Left ventricle myocardium inferior (tissue), 1 donor: ENCODE results near the gene NUP62CL. TPM values are rescaled to one million over a fixed set of nuclear protein-coding genes. Genes with fewer than 3 reads are reported as not detected.
"Not testable (repeated sequence)": the region's sequence is repeated elsewhere in the genome, so short reads cannot be mapped to it uniquely, and the experiment has no call there.

Experiments
- DNase-seq: peaks from one replicate; pipeline ENCODE4 v3.0.0-alpha.2; 2020
- H3K27ac ChIP-seq: fragments of 200-600 bp; replicated peaks from 2 replicates; pipeline ENCODE4 v1.8.0; 2021
- H3K27me3 ChIP-seq: fragments of 200-600 bp; 2 replicates; pipeline ENCODE4 v1.8.0; 2021; ENCODE audit warnings: low read depth
- H3K36me3 ChIP-seq: fragments of 200-600 bp; 2 replicates; pipeline ENCODE4 v1.8.0; 2021
- H3K4me1 ChIP-seq: fragments of 200-600 bp; 2 replicates; pipeline ENCODE4 v1.8.0; 2021
- H3K4me3 ChIP-seq: fragments of 200-600 bp; 2 replicates; pipeline ENCODE4 v1.8.0; 2021; ENCODE audit warnings: mild to moderate bottlenecking, moderate library complexity
- H3K9me3 ChIP-seq: fragments of 200-600 bp; replicated peaks from 2 replicates; pipeline ENCODE4 v1.8.0; 2021
- intact Hi-C: fragments of 100-400 bp; cut with micrococcal nuclease; formaldehyde crosslinking; loops from one replicate; pipeline ENCODE4 v1.11.0; 2022
- total RNA-seq: library from RNA; stranded (reverse); fragmentation: NEBNext Ultra II Directional; extraction: Animal tissue kit (Norgen Biotek cat#: 25700); gene quantifications from one replicate; pipeline ENCODE4 v1.2.1, GENCODE V29; 2021
- TF ChIP-seq, protein P1 (sequence below): fragments of 200-600 bp; IDR thresholded peaks from 2 replicates; pipeline ENCODE4 v1.8.0; 2021; ENCODE audit warnings: antibody characterized with exemption, mild to moderate bottlenecking, borderline replicate concordance
- donor health status: DM: no; HTN: yes; CAD: no; lungs with severe emphysema.

NUP62CL gene
- total RNA-seq, 1 donor from 2014 or later: 1.1 TPM

DNA sequence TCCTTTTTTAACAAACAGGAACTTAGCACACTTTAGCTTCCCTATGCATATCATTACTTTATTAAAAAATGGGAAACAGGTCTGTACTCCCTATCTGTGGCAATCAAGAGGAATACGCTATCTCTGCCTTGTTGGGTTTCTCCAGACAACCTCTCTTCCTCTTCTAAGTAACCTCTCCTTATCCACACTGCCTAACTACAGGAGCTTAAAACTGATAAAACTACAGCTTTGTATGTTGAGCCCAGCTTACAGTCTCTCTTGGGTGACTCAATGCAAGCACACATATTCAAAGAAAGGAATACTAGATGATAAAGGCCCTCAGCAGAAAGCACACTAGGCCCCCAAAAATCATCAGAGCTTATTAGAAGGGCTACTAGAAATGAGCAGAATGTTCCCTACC is 8.9 kb downstream of the NUP62CL start:
- no peaks in the 10 kb centered on the region for H3K4me1 ChIP-seq
- H3K36me3 ChIP-seq: no peaks in the 10 kb centered on the region
- no peak for DNase-seq
- TF ChIP-seq, protein P1, sequence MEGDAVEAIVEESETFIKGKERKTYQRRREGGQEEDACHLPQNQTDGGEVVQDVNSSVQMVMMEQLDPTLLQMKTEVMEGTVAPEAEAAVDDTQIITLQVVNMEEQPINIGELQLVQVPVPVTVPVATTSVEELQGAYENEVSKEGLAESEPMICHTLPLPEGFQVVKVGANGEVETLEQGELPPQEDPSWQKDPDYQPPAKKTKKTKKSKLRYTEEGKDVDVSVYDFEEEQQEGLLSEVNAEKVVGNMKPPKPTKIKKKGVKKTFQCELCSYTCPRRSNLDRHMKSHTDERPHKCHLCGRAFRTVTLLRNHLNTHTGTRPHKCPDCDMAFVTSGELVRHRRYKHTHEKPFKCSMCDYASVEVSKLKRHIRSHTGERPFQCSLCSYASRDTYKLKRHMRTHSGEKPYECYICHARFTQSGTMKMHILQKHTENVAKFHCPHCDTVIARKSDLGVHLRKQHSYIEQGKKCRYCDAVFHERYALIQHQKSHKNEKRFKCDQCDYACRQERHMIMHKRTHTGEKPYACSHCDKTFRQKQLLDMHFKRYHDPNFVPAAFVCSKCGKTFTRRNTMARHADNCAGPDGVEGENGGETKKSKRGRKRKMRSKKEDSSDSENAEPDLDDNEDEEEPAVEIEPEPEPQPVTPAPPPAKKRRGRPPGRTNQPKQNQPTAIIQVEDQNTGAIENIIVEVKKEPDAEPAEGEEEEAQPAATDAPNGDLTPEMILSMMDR: no peak
- H3K4me3 ChIP-seq: no peak overlapping the region
- H3K9me3 ChIP-seq: no peaks in the 10 kb centered on the region
- intact Hi-C loops: no loop called here
- H3K27ac ChIP-seq: no peak overlapping the region
- no peaks in the 10 kb centered on the region for H3K27me3 ChIP-seq

- intact Hi-C loops: no loop called here
- Histone ChIP-seq H3K27ac (no peak overlapping the region), H3K9me3 (no peaks in the 10 kb centered on the region), H3K4me3 (no peak overlapping the region), H3K27me3 (no peaks in the 10 kb centered on the region), H3K36me3 (no peaks in the 10 kb centered on the region), H3K4me1 (no peaks in the 10 kb centered on the region)
- TF ChIP-seq, protein P1: no peak
- no peak for DNase-seq
Observed at GRCh38 chrX:107171369-107172102, 34.7 kb downstream of the NUP62CL start.

- Histone ChIP-seq H3K9me3 (no peaks in the 10 kb centered on the region), H3K4me1 (no peaks in the 10 kb centered on the region), H3K27ac (no peak overlapping the region), H3K36me3 (no peaks in the 10 kb centered on the region), H3K27me3 (no peaks in the 10 kb centered on the region), H3K4me3 (no peak overlapping the region)
- TF ChIP-seq, protein P1: no peak
- intact Hi-C loops: no loop called here
- DNase-seq: no peak
Observed at GRCh38 chrX:107168712-107169111, 37.5 kb downstream of the NUP62CL start.

DNA sequence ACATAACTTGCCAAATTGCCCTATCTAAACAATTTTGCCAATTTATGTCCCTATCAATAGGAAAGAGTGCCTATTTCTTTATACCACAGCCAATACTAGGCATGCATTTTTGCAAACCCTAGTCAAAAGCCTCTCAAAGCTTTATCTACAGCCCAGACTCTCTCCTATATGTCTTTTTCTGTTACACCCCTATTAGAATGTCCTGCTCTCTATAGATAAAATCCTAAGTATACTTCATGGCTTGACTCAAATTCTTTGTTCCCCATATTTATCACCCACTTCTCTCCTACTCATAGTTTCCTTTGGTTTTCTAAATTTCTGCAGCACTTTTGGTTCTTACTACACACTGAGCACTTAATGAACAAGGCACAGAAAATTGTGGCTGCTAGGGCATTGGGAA is 38.0 kb downstream of the NUP62CL start:
- intact Hi-C loops: no loop called here
- no peak overlapping the region for H3K27ac ChIP-seq
- H3K27me3 ChIP-seq: no peaks in the 10 kb centered on the region
- DNase-seq: no peak
- no peaks in the 10 kb centered on the region for H3K9me3 ChIP-seq
- H3K4me1 ChIP-seq: no peaks in the 10 kb centered on the region
- TF ChIP-seq, protein P1: no peak
- H3K36me3 ChIP-seq: no peaks in the 10 kb centered on the region
- no peak overlapping the region for H3K4me3 ChIP-seq

GRCh38 chrX:107167163-107167921 is 38.9 kb downstream of the NUP62CL start:
- DNase-seq: no peak
- H3K27ac ChIP-seq: no peak overlapping the region
- H3K4me3 ChIP-seq: no peak overlapping the region
- no peaks in the 10 kb centered on the region for H3K9me3 ChIP-seq
- H3K27me3 ChIP-seq: no peaks in the 10 kb centered on the region
- no peaks in the 10 kb centered on the region for H3K36me3 ChIP-seq
- intact Hi-C loops: no loop called here
- TF ChIP-seq, protein P1: no peak
- no peaks in the 10 kb centered on the region for H3K4me1 ChIP-seq

DNA sequence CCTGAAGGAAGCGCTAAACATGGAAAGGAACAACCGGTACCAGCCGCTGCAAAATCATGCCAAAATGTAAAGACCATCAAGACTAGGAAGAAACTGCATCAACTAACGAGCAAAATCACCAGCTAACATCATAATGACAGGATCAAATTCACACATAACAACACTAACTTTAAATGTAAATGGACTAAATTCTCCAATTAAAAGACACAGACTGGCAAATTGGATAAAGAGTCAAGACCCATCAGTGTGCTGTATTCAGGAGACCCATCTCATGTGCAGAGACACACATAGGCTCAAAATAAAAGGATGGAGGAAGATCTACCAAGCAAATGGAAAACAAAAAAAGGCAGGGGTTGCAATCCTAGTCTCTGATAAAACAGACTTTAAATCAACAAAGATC is 48.6 kb downstream of the NUP62CL start:
- DNase-seq, H3K36me3 ChIP-seq, H3K27ac ChIP-seq, H3K4me1 ChIP-seq, H3K9me3 ChIP-seq, H3K27me3 ChIP-seq, intact Hi-C loops, H3K4me3 ChIP-seq: not testable (repeated sequence)

GRCh38 chrX:107155621-107156430 is 50.4 kb downstream of the NUP62CL start:
- intact Hi-C loops, DNase-seq, H3K27ac ChIP-seq, H3K4me1 ChIP-seq, H3K36me3 ChIP-seq, H3K27me3 ChIP-seq, H3K9me3 ChIP-seq: not testable (repeated sequence)
- peak overlapping the region; percentile 53 for H3K4me3 ChIP-seq
